22Rv1 (cell line): Measurements from ENCODE around the gene ZNF799.

Experiments
- CTCF ChIP-seq: fragments of 450-650 bp; IDR thresholded peaks from 2 replicates; pipeline ENCODE4 v1.5.1; 2017; ENCODE audit warnings: mild to moderate bottlenecking
- ZFX ChIP-seq: fragments of 450-650 bp; IDR thresholded peaks from 2 replicates; pipeline ENCODE4 v1.6.1; 2017; ENCODE audit warnings: antibody characterized with exemption, borderline replicate concordance

- TF ChIP-seq CTCF (no peak), ZFX (no peak)
Observed at GRCh38 chr19:12450844-12451243, 49.8 kb upstream of the ZNF799 start.
